HUDEP-2 (cell line): ENCODE data around the gene MOSPD2.

Experiments used
- DNase-seq, 76 experiments: peaks; one replicate each; lab custom pipeline; 2025; ENCODE audit not compliant: unreplicated experiment in 76 of 76; lab: John Stamatoyannopoulos, UW

The MOSPD2 gene

GRCh38 chrX:14913241-14913640 is 40.0 kb downstream of the MOSPD2 start:
- no peak for DNase-seq

DNA sequence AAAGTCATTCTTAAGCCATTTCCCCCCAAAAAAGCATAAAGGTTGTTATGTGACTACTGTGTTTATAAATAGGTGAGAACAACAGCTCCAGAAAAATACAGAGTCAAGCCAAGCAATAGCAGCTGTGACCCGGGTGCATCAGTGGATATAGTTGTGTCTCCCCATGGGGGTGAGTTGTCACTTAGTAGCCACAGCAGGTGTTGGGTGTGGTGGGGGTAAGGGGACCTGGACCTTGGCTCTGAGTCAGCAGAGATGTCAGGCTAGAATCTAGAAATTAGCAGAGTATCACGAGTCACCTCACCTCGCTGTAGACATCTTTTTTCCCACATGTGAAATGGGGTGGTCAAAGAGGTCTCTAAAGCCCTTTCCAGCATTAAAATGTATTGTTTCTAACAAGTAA is 42.4 kb downstream of the MOSPD2 start:
- DNase-seq = no peak

DNA sequence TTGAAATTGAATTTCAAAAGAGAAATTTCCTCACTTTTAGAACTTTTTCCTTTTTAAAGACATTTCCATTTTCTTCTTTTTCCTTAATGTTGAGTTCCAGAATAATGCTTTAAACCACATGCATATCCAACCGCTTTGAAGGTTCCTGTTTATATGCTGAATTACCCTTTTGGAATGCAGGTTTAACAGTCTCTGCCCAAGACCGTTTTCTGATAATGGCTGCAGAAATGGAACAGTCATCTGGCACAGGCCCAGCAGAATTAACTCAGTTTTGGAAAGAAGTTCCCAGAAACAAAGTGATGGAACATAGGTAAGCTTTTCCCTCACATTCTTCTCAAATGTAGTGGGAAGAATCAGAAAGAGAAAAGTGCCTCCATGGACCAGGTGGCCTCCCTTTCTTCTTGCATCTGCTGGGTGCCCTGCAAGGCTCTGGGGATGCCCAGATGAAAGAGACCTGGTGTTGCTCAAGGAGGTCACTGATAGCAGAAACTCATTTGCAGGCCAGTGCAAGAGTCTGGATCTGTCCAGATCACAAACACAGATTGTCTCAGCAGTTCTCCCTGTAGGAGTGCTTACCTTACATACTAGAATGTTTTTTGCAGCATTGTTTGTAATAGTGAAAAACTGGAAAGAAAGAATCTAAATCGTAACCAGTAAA is 42.9 kb downstream of the MOSPD2 start:
- no peak for DNase-seq

DNA sequence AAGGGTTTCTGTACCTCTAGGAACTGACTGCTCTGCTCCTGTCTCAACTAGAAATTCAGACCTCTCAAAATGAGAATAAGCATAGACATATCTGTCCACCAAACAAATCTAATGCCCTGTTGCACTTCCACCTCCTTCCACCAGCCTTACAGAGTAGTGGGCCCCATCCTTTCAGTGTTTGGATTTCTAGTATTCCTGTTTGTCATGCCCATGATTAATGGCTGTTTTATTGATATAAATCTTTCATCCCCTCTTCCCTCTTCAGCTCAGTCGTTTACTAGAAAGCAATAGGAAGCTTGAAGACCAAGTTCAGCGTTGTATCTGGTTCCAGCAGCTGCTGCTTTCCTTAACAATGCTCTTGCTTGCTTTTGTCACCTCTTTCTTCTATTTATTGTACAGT is 46.2 kb downstream of the MOSPD2 start:
- no peak for DNase-seq

DNA sequence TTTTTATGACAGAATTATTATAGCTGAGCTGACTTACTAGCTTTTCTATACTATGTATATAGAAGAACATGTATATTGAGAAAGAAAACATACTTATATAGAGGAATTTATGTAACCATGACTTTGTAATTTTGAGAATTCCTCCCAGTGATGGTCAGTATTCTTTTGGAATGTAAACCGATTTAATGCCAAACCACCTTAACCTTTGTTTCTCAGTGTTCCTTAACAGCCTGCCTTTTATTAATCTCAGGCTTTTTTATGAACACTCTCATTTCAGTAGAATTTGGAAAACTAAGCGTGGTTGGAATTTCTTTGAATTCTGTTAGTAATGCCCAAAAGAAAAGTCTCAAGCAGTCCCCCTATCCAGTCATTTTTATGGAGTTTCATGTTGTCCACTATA is 47.0 kb downstream of the MOSPD2 start:
- no peak for DNase-seq

GRCh38 chrX:14922437-14922836 is 49.2 kb downstream of the MOSPD2 start:
- DNase-seq = no peak

DNA sequence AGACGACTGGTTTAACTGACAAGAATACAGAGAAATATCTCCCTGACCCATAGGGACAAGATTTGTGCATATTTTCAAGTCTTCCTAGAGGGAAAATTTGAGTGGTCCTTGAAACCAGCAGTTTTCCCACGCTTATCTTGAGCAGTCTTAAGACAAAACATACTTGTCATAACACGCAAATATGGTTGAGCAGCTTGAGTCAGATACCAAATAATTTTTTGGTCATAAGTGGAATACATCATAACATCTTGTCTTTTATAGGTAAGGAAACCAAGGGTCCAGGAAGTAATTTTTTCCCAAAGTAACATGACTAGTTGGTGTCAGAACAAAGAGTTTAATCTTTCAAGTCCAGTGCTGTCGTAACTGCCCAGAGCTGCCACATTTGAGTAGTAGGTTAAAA is 50.5 kb downstream of the MOSPD2 start:
- DNase-seq = no peak

DNA sequence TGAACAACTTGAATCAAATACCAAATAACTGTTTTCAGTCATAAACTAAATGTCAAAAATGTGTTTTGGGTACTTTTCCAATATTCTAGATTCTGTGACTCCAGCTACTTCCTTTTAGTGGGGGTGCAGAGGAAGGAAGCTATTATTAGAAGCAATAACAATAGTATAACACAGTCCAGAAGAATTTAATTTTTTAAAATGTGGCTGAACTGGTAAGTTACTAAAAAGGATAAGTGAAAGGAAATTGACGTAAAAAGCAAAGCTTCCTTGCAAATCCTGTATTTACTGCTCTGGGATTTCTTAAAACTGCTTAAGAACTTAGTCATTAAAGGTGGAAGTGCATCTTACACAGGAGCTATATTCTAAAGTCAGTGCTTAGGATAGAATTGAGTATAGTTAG is 53.2 kb downstream of the MOSPD2 start:
- DNase-seq = no peak

GRCh38 chrX:14927401-14927800 is 54.2 kb downstream of the MOSPD2 start:
- DNase-seq = no peak

DNA sequence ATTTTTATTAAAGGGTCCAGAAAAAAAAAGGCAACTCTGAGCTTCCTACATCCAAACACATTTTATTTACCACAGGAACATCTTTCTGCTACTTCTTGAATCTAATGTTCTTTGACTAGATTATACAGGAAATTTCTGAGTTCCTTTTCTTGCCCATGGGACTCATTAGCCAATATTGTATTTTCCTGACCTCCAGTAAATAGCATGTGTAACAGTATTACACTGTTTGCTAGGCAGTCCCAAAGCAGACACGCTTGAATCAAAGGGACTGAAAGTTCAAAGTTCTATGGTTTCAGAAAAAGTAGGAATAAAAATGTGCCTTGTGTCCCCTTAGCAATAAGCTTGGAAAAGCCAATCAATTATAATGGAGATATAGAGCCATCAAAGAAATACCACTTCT is 57.4 kb downstream of the MOSPD2 start:
- DNase-seq = no peak

GRCh38 chrX:14932136-14932535 is 58.9 kb downstream of the MOSPD2 start:
- DNase-seq = no peak

DNA sequence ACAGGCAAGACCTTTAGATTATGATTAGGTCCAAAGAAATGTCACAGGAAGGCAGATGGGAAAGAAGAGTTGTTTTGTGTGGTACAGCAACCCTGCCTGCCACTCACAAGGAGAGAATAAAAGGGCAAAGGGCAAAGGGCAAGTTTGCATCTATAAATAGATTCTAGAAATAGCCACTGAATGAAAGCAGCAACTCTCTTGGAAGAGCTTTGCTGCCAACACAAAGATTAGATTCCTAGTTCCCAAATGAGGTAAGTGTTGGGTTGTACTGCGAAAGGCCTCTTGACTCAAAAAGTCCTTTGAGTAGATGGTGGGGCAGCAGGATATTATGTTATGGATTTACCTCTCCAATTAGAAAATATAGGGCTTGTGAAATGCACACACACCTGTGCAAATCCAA is 61.2 kb downstream of the MOSPD2 start:
- no peak for DNase-seq

GRCh38 chrX:14936561-14936960 is 63.3 kb downstream of the MOSPD2 start:
- no peak for DNase-seq

DNA sequence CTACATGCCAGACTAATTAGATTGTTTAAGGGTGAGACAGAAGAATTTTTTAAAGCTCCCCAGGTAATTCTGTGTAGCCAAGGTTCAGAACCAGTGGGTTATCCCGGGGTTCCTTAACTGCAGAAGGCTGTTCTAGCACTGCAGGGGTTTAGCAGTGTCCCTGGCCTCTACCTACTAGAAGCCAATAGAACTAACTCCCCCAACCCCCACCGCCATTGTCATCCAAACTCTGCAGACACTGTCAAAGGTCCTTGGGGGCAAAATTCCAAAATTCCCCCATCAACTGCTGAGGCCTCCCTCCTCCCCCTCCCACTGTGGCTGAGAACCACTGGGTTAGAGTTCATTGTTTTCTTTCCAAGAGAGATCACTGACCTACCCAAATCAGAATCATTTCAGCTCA is 66.4 kb downstream of the MOSPD2 start:
- no peak for DNase-seq

DNA sequence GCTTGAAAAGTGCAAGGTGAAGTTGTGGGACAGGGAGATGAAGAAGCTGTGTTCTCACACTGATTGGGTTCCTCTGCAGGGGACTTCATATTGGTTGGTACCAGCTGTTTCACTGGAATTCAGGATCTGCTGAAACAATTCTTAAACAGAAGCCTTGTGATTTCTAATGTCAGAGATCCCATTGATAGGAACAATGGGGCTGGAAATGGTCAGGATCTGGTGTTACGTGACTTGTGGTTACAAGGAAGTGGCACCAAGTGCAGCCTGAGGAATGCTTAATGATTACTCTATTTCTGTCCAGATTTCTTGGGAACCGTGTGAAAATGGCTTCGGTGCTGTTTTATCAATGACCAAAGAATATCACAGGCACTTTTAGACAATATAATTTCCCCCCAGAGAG is 68.1 kb downstream of the MOSPD2 start:
- no peak for DNase-seq

- DNase-seq = no peak
Measured at GRCh38 chrX:14942341-14942740, 69.1 kb downstream of the MOSPD2 start.

DNA sequence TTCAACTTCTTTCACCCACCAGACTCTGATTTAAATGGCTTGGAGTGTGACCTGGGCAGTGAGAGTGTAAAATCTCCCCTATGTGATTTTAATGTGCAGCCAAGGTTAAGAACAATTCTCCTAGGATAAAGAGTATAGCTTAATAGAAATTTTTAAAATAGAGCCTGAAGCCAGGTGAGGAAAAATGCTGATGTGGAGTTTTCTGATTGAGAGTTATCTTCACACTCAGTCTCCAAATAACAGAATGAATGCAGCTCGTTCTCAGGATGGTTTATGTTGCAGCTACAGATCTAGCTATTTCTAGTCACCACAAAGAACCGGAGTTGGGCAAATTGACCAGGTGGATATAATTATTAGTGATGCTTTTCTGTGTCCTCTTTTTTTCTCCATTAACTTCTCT is 70.7 kb downstream of the MOSPD2 start:
- DNase-seq = no peak

- DNase-seq = no peak
Measured at GRCh38 chrX:14946606-14947155, 73.5 kb downstream of the MOSPD2 start.

GRCh38 chrX:14948691-14949090 is 75.5 kb downstream of the MOSPD2 start:
- no peak for DNase-seq

DNA sequence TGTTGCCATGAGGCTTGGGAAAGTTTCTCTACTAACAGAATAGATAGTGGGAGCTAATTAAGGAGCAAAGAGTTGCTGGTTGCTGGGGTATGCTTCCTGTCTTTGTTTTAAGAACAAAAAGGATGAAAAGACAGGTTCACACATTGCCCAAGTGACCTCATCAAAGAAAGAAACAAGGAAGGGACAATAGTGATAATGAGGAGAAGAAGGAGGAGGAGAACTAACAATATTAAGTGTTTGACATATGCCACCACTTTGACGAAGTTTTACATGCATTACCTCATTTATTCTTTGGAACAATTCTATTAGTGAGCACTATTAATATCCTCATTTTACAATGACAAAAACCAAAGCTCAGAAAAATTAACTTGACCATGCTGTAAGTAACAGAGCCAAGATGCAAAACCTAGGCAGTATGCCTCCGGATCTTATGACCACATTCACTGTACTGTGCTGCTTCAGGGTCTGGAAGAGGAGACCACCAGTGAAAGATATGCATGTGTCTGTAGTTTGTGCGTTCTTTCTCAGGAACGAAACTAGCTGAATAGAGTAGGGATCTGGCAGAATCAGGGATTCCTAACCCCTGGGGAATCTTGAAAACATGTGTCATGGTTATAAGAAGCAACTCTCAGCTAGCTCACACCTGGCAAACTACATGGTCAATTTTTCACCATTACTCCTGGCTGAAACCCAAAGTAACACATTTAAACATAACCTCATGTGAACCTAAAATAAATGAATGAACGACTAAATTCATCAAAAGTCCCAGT is 83.8 kb downstream of the MOSPD2 start:
- DNase-seq = no peak

GRCh38 chrX:14963447-14964236 is 90.4 kb downstream of the MOSPD2 start:
- no peak for DNase-seq
